Stimulated activated CD4-positive, alpha-beta T cell treated with anti-CD3 and anti-CD28 coated beads, Interleukin-2, amount 100 ng/mL, for 48 hours (primary cell): ENCODE data around the gene MAP3K2.

Source experiments
- DNase-seq, 2 donors: peaks; one replicate each; pipeline ENCODE4 v3.0.0-alpha.2; 2020

MAP3K2 gene

DNA sequence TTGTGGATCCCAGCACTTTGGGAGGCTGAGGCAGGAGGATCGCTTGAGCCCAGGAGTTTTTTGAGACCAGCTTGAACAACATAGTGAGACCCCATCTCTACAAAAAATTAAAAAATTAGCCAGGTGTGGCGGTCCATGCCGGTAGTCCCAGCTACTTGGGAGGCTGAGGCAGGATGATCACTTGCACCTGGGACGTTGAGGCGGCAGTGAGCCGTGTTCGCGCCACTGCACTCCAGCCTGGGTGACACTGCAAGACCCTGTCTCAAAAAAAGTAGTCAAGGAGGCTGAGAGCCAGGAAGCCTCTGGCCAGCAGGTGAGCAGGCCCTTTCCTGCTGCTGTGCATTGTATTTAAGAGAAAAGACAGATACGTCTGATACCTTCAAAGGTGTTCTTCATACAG lies 19.3 kb upstream of the MAP3K2 start:
- no peak for DNase-seq

DNA sequence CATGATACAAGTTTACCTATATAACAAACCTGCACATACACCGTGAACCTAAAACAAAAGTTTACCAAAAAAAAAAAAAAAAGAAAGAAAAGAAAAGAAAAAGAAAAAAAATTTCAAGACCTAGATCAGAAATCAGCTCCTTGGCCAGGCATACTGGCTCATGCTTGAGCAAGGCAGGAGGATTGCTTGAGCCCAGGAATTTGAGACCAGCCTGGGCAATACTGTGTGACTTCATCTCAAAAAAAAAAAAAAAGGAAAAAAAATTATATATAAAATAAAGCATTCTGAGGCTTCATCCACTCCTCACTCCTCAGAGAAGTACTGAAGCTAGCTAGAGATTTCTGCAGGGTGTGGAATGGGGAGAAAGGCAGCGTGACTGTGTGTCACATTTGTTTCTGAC lies 18.7 kb upstream of the MAP3K2 start:
- DNase-seq: no peak

DNA sequence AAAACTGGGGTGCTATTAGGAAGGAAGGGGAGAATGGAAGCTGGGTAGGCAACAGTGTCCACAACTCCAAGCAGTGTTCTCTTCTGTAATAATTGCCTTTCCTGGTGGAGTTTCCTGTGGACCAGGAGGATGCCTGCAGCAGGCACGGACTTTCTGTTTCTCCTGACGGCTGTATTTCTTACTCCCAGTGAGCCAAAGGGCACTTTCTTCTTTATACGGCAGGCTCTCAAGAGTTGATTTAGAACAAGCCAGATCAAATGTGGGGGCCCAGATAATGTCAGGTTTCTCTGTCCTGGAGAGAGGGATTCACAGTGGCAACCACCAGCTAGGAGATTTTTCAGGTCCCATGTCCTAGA lies 17.5 kb upstream of the MAP3K2 start:
- no peak for DNase-seq

DNA sequence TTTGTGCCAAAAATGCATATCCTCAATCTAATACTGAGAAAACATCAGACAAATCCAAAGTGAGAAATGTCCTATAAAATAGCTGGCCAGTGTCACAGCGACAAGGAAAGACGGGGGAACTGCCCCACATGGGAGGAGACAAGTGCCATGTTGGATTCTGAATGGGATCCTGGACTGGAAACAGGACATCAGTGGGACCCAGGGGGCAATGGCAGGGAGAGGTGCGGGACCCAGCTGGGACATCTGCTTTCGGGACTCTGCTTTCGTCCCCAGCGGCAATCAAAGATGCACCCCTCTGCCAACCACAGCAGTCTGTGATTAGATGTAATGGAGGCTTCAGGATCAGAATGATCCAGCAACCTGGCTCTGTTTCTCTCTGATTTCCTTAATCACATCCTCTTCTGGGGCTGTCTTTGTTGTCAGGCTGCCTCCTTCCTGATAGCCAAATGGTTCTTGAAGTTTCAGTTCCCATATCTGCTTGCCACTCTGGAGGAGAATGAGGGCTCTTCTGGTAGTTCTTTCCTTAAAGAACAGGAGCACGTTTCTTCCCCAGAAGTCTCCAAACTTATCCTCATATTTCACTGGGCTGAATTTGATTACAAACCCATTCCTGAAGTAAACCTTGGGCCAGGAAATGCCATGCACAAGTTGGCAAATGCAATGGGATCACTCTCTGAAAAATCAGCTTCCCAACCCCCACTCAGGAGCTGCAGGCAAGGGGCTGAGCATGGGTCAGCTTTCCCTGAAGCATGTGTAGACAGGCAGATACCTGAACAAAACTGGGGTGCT lies 16.9 kb upstream of the MAP3K2 start:
- DNase-seq: no peak

DNA sequence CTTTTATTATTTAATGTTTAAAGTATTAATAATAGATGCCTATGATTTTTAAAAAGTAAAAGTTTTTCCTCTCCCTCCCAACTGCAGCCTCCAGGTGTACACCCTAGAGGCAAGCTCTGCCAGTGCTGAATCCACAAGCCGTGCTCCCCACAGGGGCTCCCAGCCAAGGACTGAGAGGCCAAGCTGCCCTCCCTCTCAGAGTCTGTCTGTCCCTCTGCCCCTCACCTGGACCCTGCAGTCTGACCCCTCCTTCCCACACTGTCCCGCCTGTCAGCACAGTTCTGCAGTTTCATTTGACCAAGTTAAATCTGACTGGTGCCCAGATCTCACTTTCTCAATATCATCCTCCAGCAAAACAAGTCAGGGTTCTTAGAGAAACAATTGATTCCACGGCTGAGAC lies 15.7 kb upstream of the MAP3K2 start:
- no peak for DNase-seq

DNA sequence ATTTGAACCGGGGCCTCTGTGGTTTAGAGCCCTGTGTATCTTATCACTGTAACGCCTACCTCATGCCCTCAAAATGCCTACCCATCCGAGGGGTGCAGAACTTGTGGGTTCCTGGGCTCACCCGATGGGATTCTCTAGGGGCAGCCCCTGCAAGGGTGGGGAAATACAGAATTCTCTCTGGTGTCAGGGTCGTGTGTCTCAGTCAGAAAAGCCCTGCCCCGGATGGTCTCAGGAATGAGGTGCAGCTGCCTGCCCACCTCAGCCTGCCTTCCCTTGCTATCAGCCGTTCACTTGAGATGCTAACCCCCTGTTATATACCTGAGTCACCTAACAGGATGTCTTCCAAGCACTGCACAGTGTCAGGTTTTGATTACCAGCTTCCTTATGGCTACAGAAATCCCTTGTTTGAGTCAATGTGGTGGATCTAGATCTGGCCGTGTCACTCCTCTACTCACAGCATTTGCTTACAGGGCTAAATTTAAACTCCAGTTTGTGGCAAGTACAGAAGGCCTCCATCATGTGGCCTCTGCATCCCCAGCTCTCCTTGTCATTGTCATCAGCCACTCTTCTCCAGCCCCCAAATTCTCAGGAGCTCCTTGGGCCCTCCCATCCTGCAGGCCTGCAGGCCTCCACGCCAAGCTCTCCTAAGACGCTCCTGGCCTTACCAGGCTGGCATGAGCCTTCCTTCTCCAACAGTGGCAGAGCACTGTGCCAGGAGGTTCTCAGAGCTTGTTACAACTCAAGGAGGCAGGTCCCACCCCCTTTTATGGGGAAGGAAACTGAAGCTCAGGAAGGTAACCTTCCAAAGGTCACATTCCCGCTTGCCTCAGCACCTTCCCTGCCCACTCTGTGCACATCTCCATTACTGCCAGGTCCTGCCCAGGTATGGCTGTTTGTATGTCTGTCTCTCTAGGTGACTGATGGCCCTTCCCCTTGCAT lies 14.3 kb upstream of the MAP3K2 start:
- DNase-seq: no peak

DNA sequence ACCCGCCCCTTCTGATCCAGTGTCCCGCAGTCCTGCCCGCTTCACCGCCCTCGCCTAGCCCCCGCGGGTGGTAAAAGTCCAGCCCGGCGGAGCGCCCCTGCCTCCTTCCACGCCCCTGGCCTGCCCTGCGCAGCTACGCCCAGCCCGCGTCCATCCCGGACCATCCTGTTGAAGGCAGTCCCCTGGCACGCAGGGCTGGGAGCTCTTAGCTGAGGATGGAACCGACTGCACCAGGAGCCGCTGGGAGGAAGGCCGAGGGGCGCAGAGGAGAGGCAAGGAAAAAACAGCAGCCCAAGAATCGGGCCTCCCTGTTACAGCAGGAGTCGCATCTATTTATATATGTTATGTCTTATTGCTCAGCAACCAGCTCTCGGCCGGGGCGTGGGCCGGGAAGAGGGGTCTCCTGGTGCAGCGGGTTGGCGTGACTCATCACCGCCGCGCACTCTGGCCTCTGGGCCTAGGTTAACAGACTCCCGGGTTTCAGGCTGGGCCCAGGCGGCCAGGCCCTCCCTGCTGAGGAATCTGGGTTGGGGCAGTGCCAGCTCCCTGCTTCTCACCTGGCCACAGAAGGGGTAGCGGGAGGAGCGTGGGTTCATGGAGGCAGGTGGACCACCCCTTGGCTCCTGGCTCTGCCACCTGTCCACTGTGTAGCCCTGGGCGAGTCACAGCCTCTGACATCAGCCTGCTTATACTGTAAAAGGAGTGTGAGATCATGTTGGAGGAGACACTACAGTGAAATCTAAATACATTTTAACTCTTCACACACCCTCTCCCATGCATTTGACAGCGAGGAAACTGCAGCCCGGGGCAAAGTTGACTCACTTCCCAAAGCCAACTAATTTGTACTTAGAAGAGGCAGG lies 13.4 kb upstream of the MAP3K2 start:
- no peak for DNase-seq

DNA sequence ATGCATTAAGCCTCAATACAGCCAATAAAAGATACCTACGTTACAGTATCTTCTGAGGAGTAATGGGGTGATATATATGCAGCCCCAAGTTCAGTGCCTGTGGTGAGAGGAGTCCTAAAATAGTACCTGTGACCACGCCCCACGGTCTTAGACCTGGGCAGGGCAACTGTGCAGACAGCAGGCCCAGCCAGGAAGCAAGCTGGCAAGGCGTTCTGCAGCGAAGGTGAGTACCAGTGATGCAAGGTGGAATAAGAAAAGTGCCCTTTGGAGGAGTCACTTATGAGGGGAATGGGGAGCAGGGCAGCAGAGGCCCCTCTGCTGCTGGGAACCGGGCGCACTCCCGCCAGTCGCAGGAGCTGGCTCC lies 12.7 kb upstream of the MAP3K2 start:
- no peak for DNase-seq

DNA sequence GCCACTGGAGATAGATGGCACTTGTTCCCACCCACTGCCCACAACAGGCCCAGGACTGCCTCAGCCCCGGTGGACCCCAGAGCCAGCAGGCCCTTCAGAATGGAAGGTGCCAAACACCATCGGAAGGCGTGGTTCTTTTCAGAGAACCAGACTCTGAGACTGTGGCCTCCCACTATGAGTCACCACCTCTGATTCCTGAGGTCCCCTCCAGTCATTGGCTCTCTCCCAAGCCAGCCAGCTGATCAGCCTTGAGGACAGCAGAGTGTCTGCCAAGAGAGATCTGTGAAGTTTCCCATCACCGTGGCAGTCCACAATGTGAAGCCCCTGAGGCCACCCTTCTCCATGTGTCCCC lies 10.4 kb upstream of the MAP3K2 start:
- DNase-seq: peak in 1 of 2 donors; percentile 51

DNA sequence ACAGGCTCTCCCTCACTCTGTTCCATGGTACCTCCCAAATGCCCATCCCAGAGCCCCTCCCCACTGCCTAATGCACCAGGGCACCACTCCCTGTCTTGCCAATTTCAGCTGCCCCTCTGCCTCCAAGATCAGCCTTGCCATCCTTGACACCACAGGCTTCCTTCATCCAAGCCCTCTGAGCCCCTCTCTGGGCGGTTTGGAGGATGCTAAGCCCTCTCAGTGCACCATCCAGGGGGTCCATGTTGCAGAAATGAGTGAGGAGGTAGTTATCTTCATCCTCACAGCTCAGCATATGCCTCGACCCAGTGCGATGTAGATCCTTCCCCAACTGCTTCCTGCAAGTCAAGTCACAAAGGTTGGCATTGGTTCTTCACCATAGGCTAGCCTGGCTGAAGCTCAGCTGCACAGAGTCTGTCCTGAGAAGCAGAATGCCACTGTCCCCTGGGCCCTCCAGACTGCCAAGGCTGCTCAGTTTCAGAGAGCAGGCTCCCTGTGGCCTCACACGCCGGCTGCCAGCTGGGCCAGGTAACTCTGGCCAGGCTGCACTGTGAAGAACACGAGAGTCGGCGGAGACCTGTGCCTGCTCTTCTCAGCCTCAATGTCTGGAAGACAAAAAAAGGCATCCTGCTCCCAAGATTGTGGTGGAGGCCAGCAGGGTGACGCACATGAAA lies 9.9 kb upstream of the MAP3K2 start:
- DNase-seq: no peak

DNA sequence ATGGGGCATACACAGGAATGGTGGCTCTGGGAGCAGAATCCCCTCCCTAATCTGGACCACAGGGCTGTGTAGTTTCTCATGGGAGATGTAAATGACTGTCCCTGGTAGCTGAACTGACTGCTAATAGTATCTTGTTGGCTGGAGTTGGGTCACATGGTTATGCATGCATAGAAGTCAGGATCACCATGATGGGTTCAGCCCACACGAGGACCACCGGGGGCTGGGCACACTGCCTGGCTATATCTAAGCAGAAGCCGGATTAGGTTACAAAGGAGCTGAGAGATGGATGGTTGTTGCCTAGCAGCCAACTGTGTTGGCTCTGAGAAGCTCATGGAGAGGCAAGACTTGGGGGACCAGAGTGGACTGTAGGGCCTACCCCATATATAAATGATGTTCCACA lies 6.7 kb upstream of the MAP3K2 start:
- DNase-seq: no peak

DNA sequence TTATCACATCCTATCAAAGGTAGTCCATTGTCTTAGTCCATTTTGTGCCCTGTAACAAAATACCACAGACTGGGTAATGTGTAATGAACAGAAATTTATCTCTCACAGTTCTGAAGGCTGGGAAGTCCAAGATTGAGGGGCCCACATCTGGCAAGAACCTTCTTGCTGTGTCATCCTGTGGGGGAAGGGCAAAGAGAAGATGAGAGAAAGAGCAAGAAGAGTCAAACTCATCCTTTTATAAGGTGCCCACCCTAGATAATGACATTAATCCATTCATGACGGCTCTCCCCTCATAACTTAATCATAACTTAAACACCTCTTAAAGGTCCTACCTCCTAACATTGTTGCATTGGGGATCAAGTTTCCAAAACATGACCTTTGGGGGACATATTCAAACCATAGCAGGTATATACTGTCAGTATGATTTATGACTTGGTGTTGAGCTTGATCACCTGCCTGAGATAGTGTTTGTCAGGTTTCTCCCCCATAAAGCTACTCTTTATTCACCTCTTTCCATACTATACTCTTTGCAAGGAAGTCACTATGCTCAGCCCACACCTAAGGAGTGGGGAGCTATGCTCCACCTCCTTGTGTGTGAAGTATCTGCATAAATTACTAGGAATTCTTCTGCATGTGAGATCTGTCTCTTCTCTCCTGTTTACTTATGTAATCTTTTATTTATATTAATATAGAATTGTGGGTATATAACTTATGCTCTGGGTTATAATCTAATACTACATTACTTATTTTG lies 5.2 kb upstream of the MAP3K2 start:
- no peak for DNase-seq

DNA sequence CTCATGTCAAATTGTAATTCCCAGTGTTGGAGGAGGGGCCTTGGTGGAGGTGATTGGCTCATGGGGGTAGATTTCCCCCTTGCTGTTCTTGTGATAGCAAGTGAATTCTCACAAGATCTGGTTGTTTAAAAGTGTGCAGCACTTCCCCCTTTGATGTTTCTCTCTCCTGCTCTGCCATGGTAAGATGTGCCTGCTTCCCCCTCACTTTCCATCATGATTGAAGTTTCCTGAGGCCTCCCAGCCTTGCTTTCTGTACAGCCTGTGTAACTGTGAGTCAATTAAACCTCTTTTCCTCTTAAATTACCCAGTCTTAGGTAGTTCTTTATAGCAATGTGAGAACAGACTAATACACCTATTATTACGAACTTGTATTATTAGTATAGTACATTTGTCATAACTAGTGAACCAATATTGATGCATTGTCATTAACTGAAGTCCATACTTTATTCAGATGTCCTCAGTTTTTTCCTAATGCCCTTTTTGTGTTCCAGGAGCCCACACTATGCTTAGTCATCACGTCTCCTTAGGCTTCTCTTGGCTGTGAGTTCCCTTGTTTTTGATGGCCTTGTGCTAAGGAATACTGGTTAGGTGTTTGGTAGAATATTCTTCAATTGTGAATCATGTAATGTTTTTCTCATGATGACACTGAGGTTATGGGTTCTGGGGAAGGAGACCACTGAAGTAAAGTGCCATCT lies 4.5 kb upstream of the MAP3K2 start:
- DNase-seq: no peak

DNA sequence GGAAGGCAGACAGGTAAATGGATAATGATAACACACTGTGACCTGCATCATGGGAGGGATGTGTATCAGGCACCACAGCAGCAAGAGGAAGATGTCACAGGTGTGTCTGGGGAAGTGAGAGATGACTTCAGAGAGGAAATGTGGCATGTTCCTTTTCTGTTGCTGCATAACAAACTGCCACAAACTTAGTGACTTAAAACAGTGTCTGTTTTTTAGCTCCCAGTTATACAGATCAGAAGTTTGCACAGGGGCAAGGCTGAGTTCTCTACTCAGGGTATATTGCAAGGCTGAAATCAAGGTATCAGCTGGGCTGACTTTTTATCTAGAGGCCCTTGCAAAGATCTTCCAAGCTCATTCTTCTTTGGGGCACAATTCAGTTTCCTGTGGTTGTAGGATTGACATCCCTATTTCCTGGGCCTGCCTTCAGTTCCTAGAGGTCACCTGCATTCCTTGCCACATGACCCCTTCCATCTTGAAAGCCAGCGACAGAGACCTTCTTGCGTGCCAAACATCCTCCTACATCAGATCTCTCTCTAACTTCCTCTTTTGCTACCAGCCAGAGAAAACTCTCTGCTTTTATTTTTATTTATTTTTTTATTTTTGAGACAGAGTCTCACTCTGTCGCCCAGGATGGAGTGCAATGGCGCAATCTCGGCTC lies 2.1 kb upstream of the MAP3K2 start:
- DNase-seq: no peak

DNA sequence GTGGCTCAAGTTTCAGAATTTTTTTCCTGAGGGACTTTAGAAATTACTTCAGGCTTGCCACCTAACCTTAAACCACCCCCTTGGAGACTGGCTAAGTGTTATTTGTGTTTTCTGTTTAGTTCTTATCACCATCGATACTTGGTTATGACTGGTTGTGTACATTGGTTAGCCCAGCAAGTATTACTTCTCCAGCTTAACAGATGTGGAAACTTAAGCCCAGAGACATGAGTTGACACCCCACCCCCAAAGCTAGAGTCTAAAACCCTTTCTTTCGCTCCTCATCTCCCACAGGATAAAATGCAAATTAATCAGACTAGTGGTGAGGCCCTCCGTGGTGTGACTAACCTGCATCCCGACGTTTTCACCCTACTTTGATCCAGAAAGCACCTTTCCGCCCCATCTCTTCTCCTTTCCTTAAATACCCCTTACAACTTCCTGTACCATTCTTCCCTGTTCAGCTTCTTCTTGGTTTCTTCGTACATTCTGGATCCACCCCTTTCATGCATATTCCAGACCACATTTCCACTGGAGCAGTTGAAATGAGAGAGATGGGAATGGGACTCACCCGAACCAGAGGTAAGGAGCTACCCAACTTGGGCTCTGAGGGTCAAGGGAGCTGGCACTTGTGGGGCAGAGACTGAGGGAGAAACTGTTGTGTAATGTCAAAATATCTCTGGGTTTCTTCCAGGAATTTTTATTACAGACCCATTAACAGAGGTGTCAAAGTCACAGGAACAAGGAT lies 819 bp upstream of the MAP3K2 start:
- DNase-seq: no peak

DNA sequence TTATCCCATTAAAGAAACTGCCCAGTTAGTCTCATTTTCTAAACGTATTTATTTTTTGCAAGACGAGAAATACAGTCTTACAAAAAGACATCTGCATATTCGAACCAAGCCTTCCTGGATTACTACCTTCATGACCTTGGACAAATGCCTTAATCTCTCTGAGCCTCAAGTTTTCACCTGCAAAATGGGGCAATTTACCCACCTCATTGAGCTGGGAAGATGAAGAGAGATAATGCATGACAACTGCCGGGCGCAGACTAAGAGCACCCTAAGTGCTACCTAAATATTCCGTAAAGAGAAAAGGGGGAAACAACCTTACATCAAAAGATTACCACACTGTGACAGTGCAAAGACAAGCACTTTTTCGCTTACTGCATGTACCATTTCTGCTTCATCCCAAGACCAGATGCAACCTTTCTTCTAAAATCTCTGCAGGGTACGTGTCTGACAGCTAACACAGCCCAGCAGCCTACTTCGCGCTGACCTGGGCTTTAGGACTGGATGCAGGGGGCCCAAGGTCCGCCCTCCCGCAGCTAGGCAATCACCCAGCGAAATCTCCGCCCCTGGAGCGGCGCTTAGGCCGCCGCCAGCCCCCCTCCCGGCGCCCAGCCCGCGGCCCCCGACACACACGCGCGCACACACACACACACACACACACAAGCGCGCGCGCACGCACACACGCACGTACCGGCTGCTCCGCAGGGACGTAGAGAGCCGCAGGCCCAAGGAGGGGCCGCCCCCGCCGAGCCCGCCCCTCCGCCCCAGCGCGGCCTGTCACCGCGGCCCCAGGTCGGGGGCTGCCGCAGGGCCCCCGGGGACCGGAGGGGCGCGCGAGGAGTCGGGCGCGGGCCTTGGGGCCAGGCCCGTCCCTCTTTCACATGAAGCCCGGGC lies 766 bp downstream of the MAP3K2 start:
- DNase-seq: peak; percentile 60 to 65

DNA sequence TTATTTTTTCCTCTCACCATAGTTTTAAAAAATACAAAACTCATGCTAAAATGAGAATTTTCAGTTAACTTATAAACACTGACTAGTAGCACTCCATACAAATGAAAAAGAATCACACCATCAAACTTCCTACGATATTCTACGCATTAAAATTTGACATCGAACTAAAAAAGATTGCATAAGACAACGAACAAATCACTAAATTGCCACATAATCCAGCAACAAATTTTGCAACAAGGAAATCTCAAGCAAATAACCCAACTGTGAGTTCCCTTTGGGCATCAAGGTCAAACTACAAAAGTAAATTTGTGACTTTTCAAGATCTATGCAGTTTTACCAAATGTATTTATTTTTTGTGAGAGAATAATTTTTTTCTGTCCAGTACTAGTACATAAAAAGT lies 1.5 kb downstream of the MAP3K2 start:
- DNase-seq: no peak

DNA sequence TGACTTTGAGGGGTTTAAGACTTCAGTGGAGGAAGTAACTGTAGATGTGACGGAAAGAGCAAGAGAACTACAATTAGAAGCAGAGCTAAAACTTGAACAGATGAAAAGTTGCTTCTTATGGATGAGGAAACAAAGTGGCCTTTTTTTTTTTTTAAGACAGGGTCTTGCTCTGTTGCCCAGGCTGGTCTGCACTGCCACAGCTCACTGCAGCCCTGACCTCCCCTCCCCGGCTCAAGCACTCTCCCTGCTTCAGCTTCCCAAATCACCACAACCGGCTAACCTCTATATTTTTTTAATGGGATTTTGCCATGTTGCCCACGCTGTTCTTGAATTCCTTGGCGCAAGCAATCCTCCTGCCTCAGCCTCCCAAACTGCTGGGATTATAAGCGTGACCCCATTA lies 3.2 kb downstream of the MAP3K2 start:
- no peak for DNase-seq

DNA sequence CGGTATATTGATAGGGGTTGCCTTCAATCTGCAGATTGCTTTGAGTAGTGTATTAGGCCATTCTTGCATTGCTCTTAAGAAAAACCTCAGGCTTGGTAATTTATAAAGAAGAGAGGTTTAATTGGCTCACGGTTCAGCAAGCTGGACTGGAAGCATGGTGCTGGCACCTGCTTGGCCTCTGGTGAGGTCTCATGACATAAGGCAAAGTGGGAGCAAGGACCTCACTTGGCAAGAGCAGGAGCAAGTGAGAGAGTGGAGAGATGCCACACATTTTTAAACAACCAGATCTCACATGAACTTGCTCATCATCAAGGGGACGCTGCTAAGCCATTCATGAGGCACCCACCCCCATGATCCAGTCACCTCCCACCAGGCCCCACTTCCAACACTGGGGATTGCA lies 4.9 kb downstream of the MAP3K2 start:
- DNase-seq: no peak
